GM21786 (cell line): ENCODE results near the gene TLCD3A.
"Not testable (repeated sequence)": the region's sequence is repeated elsewhere in the genome, so short reads cannot be mapped to it uniquely, and the experiment has no call there.

ENCODE experiments used
- ATAC-seq: cut with Tn5 transposase; IDR thresholded peaks from one replicate; pipeline ENCODE4 v1.9.1; 2021; ENCODE audit not compliant: unreplicated experiment

Gene TLCD3A

DNA sequence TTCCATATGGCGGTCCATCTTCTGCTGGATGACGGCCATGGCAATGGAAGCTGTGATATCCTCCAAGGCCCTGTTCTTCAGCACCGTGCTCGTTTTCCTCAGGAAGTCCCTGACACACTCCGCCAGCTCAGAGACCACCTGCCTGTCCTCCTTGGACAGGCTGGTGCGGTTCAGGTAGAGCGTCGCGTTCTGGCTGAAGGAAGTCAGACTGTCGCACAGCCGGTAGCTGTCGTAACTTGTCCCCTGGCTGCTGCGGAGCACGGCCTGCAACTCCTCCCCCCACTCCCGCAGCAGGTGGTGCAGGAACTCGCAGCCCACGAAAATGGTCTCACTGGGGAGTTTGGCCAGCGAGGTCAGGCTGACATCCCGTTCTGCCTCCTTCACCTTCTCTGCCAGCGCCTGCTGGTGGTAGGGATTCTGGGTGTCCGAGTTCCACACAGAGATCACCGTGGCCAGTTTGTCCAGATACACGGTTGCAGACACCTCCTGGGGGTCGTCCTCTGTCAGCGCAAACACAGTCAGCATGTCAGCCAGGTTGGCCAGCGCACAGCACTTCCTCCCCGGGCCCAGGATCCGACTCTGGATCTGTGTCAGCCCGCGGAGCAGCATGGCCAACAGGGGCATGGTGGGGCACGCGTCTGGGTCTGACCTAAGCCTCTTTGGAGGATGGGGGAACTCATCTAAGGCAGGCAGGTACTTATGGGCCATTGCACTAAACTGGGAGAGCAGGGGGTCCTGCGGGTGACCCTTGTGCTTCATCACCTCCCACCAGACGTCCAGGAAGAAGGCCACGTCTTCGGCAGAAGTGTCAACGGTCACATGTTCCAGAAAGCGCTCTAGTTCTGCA is 14.6 kb downstream of the TLCD3A start:
- no peak for ATAC-seq

DNA sequence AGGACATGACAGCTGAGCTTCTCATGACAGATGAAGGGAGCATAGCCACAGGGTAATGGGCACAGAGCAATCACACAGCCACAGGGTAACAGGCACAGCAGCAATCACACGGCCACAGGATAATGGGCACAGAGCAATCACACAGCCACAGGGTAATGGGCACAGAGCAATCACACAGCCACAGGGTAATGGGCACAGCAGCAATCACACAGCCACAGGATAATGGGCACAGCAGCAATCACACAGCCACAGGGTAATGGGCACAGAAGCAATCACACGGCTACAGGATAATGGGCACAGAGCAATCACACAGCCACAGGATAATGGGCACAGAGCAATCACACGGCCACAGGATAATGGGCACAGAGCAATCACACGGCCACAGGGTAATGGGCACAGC is 16.2 kb downstream of the TLCD3A start:
- ATAC-seq, result not testable (repeated sequence)

DNA sequence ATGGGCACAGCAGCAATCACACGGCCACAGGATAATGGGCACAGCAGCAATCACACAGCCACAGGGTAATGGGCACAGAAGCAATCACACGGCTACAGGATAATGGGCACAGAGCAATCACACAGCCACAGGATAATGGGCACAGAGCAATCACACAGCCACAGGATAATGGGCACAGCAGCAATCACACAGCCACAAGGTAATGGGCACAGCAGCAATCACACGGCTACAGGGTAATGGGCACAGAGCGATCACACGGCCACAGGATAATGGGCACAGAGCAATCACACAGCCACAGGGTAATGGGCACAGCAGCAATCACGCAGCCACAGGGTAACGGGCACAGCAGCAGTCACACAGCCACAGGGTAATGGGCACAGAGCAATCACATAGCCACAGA is 17.0 kb downstream of the TLCD3A start:
- ATAC-seq, result not testable (repeated sequence)

DNA sequence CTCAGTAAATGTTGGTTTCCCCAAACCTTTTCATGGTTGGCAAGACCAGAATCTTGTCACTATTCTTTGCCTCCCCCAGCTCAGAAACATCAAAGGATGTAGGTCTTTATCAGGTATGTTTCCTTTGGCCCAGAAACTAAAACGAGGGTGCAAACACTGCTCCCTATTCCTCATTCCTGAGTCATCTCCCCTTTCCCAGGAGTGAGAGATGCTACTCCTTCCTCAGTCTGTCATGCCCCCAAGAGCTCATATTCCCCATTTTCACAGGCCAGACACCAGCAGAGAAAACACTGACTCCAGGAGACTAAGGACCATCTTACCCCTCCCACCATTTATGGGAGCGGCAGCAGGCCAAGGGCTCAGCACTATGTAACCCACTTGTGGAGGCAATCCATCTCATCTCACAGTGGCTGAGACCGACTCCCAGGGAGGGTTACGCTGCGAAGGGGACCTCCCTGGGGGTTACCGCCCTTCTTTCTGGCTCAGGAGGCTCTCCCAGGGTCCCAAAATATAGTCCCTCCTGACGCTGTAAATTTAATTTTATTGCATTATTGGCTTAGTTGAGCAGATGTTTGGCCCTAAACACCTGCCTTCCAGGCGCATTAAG is 18.1 kb downstream of the TLCD3A start:
- no peak for ATAC-seq

DNA sequence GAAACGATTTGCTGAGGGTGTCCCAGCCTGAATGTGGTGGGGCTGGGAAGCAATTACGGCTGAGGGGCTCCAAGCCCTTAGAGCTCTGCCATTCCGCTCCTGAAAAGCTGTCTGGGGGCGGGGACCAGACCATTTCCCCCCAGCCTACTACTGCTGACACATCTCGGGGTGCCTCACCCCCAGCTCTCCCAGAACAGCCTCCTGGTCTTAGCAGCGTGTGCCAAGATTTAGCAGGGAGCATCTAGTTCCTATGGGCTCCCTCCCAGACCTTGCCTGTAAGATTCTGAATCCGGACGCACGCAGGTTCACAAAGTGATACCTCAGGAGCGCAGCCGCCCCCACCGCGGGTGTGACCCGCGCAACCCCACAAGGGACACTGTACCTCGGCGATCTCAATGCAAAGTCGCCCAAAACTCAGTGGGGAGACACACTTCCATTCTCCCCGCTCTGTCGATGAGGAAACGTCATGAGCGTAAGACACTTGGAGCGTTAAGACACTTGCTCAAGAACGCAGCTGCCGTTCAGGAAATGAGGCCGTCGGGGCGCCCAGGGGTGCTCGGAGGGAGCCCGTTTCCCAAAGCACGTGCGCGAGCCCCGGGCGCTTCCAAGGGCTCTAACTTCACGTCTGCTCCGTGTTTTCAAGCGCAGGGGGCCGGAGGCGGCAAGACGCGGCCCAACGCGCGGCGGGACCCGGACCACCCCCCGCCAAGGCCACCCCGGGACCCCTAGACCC is 19.0 kb downstream of the TLCD3A start:
- peak; percentile 17 for ATAC-seq

DNA sequence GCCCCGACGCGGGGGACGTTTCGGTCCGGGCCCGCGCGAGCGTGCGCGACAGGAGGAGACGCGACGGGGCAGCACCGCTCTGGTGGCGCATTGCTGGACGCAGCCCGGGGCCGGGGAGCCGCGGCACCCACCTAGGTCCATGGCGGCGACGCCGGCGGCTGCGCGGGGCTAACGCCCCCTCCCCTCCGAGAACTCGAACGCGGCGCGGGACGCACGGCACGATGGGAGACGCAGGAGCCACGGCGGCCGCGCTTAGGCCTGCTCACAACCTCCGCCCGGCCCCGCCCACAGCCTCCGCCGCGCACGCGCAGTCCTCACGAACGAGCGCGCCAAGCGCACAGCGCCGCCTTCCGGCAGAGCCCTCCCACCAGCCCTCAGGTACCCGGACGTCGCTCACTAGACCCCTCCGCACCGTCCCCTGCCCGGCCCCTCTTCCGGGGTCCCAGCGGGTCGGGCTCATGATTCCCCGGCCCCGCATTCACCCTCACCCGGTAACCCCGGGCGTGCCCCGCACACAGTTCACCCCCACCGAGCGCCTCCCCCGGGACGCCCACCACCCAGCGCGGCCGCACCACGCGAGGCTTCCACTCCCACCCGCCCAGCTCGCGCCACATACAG is 19.7 kb downstream of the TLCD3A start, which contains the start of gene GEMIN4:
Gene GEMIN4 (minus strand): TSS at position 263 of the 618 bp plus-strand sequence. CDS start 122 bp downstream, at position 141.
- ATAC-seq, result peak; percentile 88

DNA sequence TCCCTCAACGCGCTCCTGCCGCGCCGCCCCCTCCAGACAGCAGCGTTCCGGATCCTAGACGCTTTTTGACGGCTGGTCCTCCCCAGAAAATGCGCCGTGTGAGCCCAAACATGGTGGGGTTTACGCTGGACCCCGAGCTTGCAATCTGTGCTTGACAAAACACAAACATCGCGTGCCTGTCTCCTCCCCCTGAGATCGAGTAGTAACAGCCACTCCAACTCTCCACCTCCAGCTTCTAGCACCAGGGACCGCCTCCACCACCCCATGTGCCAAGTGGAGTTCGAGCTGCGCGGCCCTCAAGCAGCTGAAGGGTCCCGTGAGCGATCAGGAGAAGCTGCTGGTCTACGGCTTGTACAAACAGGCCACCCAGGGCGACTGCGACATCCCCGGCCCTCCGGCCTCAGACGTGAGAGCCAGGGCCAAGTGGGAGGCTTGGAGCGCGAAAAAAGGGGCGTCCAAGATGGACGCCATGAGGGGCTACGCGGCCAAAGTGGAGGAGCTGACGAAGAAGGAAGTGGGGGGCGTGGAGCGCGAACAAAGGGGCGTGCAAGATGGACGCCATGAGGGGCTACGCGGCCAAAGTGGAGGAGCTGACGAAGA is 20.3 kb downstream of the TLCD3A start:
- no peak for ATAC-seq

DNA sequence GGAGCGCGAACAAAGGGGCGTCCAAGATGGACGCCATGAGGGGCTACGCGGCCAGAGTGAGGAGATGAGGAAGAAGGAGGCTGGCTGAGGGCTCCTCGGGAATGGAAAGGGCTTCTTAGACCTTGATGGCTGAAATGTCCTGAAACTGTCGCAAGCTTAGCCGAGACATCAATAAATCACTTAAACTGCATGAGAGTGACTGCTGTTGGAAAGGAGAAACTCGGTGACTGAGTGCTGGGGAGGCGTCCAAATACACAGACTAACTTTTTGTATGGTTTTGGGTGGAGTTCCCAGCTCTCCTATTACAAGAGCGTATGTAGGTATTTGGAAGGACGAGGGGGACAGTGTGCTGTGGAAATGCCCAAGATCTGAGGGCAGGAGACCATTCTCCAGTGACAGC is 21.0 kb downstream of the TLCD3A start:
- ATAC-seq, result no peak

DNA sequence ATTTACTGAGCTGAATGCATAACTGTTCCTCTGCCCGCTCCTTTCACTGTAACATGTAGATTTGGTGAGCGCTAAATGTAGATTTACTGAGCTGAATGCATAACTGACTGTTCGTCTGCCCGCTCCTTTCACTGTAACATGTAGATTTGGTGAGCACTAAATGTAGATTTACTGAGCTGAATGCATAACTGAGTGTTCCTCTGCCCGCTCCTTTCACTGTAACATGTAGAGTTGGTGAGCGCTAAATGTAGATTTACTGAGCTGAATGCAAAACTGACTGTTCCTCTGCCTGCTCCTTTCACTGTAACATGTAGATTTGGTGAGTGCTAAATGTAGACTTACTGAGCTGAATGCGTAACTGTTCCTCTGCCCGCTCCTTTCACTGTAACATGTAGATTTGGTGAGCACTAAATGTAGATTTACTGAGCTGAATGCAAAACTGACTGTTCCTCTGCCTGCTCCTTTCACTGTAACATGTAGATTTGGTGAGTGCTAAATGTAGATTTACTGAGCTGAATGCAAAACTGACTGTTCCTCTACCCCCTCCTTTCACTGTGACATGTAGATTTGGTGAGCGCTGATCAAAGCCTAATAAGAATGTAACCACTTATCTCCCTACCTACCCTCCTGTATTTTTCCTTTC is 23.0 kb downstream of the TLCD3A start:
- not testable (repeated sequence) for ATAC-seq

DNA sequence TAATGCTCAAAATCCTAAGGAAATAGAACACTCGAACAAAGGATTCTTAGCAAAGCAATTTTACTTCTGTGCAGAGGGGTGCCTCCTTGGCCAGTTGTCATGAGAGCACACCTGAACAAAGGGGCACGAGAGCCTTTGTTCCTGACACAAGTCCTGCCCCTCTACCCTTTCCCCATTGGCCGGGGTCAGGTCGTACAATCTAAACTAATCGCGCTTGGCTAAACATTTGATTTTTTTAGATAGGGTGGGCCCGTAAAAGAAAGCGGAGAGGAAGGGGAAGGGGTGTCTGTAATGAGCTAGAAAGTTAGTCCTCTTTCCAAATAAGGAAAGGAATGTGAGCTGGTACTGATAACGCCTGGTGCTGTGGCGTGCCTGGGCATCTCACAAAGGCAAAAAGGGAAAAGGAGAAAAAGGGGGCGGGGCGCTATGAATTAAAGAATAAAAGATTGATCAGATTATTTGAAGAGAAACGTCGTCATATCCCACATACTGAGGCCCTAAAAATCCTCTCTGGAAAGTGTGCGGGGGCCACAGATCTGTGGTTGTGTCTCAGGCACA is 23.7 kb downstream of the TLCD3A start:
- not testable (repeated sequence) for ATAC-seq

DNA sequence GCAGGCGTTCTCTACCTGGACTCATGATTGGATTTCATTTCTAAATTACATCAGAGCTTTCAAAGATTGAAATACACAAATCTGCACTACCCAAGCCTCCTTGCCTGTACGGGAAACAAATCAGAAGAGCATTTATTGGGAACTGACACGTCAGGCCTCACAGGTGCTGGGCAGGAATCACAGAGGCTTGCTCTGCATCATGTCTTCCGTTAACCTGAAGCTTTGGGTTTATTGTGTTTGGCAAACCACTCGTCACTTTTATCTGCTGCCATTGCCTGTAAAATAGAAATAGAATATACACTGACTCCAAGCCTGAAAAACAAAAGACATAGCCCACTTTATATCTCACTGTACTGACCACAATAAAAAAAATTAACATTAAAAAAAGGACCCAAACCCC is 27.6 kb downstream of the TLCD3A start:
- ATAC-seq, result no peak

DNA sequence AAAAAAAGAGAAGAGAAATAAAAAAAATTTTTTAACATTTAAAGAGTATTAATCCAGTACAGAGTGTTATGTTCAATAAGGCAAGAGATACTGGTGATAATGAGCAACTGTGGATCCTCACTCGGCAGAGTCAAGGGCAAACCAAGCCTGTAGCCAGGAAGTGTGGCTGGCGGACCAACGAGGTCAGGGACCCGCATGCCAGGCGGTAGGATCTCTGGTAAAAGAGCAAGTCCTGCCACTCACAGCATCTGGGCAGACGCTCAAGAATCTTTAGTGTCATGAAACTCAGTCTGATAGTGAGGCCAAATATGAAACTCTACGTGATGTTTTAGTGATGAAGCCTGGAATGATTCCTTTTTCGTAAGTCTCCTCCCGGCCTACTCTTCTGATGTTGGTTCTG is 28.0 kb downstream of the TLCD3A start:
- ATAC-seq, result no peak

DNA sequence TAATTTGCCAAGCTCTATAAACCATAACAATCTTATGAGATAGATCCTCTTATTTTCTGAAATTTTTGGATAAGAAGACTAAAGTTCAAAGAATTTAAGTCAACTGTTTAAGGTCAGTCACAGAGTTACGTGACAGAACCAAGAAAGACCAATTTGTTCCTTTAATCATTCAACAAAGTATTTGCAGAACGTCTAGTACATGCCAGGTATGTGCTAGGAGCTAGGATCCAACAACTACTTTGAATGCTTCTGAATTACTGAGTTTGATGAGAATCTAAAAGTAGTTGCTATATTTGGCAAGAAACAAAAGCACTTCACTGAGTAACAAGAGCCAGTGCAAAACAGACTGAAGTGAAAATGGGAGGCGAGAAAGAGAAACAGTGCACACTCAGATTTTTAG is 34.7 kb downstream of the TLCD3A start:
- ATAC-seq, result no peak

DNA sequence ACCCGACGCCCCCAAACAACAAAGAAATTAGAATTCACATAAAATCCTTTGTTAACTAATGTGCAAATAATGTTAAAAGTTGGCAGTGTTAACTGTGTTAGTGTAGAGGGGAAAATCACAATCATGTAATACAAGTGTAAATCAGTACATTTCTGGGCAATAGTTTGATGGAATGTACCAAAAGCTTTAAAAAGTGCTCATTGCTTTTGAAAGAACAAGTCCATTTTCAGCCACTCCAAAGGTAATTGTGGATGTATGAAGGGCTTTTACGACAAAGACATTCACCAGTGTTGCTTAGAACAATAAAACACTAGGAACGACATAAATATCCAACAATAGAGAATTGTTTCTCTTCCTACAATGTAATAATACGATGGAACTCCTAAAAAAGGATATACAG is 40.6 kb downstream of the TLCD3A start:
- no peak for ATAC-seq

DNA sequence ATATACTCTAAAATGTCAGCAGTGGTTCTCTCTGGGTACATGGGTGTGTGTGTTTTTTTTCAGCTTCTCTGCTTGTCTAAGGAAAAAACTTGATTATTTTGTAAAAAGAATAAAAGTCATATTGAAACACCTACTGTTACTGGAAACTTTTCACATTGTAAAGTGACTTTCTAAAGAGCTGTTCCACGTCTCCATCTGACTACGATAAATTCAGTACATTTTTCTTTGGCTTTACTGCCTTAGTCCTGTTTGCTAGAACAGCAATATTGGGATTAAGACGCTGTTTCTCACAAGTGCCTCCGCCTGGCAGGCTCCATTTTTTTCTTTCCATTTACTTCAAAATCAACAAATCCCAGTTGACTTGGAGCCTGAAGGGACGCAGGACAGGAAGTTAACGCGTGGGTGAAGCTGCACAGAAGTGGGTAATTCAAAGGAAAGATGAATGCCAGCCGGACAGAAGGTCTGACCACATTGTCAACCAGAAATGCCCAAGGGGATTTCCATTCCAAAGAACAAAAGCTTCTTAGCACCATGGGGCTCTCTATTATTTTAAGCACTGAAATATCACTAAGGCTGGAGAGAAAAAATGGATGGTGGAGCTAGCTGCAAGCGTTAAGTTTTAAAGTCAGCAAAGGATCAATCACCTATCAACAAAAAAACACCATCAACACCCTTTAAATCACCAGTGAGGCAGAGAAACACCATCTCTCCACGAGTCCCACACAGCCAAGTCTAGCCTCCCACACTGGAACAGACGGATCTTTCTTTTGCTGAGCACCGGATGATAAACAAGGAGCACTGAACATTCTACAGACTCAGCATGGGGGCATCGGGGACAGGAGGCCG is 41.3 kb downstream of the TLCD3A start:
- no peak for ATAC-seq

DNA sequence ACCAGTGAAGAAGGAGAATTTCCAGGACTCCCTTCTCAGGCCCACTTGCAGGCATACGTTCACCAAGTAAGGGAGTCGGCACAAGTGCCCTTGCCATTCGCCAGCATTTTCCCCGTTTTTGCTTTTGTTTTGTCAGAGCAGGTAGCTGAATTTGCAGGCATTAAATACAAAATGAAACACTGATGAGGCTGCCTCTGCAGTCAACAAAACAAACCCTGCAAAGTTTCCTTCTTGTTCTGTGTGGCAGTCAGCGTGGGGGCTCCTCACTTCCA is 41.9 kb downstream of the TLCD3A start:
- ATAC-seq, result no peak

DNA sequence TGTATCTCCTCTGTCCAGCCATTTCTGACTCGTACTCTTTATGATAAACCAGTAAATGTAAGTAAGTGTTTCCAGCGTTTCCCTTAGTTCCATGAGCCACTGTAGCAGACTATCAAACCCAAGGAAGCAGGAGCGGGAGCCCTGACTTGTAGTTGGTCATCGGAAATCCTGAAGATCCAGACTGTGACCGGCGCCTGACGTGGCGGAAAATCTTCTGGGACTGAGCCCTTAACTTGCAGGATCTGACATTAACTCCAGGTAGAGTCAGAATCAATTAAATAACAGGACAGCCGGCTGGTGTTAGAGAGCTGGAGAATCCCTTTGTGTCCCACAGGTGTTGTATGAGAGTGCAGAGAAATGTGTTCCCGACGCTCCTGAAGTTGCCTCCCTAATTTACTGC is 45.7 kb downstream of the TLCD3A start:
- ATAC-seq, result no peak

DNA sequence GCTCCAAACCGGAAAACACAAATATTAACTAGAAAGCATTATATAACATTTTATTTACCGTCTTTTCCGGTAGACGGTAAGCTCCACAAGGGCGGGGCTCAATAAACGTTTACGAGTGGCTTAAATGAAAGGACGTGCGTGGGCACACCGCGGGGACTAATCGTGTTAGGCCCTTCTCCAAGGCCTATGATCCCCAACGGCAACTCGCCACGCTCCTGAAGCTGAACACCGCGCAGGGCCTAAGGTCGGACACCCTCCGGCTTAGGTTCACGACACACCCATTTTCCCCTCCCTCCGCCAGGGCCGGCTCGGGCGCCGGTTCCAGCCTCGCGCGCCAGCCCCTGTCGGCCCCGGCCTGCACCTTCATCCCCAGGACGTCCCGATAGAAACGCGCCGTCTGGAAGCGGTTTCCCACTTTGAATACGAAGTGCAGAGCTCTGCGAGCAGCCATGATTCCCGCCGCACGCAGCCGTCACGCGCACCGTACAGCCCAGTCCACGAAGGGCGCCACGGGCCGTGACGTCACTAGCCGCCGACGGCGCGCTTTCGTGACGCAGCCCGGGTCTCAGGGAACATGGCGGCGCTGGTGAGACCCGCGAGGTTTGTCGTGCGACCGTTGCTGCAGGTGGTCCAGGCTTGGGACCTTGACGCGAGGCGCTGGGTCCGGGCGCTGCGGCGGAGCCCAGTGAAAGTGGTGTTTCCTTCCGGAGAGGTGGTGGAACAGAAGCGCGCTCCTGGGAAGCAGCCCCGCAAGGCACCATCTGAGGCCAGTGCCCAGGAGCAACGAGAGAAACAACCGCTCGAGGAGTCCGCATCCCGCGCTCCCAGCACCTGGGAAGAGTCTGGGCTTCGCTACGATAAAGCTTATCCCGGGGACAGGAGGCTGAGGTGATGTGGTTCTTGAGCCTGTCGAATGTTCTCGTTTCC is 49.7 kb downstream of the TLCD3A start, which contains the start of the genes GLOD4 and MRM3:
Gene GLOD4 (minus strand): TSS at position 476 of the 927 bp plus-strand sequence. CDS start 25 bp downstream, at position 451.
Gene MRM3 (plus strand): TSS at position 549 of the 927 bp plus-strand sequence. CDS start 26 bp downstream, at position 575.
- ATAC-seq, result peak; percentile 84
